Fibroblast of mammary gland (primary cell): Measurements from ENCODE around the gene TRPM2.
A peak's percentile ranks its signal among the peaks of the same experiment; 100 is the strongest.

Source experiments
- DNase-seq: peaks from one replicate; pipeline ENCODE4 v3.0.0-alpha.2; 2010; ENCODE audit warnings: low read depth
- H3K4me3 ChIP-seq: 2 replicates; pipeline ENCODE4 v1.5.1; 2011; ENCODE audit warnings: low read depth, mild to moderate bottlenecking, low read length, moderate library complexity; ENCODE audit not compliant: control insufficient read depth
- CTCF ChIP-seq: conservative IDR thresholded peaks from 2 replicates; pipeline ENCODE4 v1.5.1; 2011; ENCODE audit warnings: low read depth, low read length, inconsistent platforms; ENCODE audit not compliant: control insufficient read depth, insufficient read depth

Gene TRPM2

DNA sequence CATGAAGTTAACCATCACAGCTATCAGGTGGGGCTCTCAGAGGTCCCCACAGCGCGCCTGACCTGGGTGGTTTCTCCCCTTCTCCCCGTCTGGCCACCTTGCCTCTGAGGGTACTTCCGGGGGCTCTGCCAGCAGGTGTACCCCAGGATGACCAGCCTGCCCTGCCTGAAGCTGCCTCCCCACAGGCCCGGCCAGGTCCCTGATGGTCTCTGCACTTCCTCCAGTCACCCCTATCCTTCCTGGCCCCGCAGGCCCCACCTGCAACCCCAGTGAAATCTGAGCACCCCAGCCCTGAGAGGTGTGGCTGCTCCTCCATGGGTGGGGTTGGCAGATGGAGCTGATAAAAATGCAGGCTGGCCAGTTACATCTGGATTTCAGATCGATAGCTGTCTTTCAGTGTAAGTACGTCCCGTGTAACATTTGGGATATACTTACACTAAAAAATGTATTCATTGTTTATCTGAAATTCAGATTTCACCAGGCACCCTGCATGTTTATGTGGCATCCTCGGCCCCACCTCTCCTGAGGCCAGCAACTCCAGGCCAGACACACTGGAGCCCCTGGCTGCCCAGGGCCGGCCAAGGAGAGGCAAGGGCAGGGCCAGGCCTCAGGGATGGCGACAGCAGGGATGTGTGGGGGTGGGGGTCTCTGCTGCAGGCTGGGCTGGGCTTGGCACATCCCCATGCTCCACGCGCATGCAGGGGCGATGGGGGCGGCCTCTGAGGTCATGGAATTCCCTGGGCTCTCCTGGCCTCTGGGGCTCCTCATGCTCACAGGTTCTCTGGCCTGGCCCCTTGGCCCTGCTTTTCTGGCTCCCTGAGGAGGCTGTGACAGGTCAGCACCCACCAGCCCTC, 127.0 kb downstream of the TRPM2 start:
- no peak overlapping the region for H3K4me3 ChIP-seq
- no peak for TF ChIP-seq CTCF
- no peak for DNase-seq

DNA sequence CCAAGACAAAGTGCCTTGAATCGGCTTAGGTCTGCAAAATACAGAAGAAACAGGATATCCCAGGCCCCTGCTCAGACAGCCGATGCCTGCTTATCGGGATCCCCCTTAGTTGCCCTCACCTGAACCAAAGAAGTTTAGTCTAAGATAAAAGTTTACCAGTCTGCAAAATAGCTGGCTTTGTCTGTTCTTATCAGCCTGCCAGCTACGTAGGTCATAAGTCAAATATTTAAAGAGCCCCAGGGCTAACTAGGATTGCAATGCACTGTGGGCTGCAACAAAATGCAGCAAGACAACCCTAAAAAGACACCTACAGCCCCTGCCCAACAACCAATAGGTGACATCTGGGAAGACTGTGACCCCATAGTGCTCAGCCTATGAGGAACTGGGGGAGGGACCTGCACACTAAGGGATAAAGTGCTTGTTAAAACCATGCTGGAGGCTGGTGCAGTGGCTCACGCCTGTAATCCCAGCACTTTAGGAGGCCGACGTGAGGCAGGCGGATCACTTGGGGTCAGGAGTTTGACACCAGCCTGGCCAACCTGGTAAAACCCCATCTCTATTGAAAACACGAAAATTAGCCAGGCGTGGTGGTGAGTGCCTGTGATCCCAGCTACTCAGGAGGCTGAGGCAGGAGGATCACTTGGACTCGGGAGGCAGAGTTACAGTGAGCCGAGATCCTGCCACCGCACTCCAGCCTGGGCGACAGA, 129.3 kb downstream of the TRPM2 start:
- TF ChIP-seq CTCF = no peak
- no peak for DNase-seq
- H3K4me3 ChIP-seq = no peak overlapping the region

- peak; percentile 38 for DNase-seq
- TF ChIP-seq CTCF = no peak
- no peak overlapping the region for H3K4me3 ChIP-seq
Observed at GRCh38 chr21:44483288-44484237, 130.1 kb downstream of the TRPM2 start.

DNA sequence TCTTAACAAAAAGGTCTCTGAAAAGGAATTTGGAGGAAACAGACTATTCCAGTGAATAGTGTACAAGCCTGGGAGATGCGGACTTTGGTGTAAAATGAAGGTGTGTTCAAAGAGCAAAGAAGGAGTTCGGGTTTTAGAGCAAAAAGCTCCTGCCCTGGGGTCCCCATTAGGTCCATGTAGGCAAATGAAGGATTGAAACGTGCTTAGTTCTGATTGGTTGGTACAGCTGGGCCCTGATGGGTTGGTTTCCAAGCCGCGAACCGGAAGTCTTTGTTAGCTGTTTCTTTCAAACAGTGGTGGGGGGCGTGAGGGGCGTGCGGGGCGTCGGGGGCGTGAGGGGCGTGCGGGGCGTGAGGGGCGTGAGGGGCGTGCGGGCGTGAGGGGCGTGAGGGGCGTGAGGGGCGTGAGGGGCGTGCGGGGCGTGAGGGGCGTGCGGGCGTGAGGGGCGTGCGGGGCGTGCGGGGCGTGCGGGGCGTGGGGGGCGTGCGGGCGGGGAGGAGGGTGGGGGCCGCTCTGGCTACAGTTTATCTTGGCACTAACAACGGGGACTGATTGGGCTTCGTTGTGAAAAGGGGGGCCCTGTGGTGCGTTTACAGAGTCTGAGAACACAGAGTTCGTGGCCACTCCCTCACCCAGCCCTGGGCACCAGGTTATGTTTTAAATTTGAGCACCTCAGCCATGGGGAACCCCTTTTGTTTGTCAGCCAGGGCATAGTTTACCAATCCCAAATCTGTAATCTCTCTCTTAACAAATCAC, 131.3 kb downstream of the TRPM2 start:
- DNase-seq = no peak
- no peak for TF ChIP-seq CTCF
- H3K4me3 ChIP-seq = no peak overlapping the region

GRCh38 chr21:44485254-44485793, 131.9 kb downstream of the TRPM2 start:
- peak; percentile 14 for TF ChIP-seq CTCF
- peak; percentile 36 for DNase-seq
- H3K4me3 ChIP-seq = peak overlapping the region; percentile 12

DNA sequence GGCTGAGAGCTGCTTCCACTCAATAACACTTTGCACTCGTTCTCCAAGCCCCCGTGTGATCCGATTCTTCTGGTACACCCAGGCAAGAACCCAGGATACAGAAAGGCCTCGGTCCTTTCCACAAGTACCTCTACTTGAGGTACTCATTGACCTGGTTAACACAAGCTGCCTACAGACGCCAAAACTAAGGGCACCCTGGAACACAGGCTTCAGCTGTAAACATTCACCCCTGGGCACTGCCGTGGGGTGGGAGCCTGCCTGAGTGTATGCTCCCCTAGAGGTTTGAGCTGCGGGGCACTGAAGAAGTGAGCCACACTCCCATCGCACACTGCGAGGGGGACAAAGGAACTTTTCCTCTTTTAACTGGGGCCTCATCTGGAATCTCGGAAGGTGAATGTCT, 132.4 kb downstream of the TRPM2 start:
- DNase-seq = no peak
- peak overlapping the region; percentile 1 for H3K4me3 ChIP-seq
- TF ChIP-seq CTCF = no peak
